Breast epithelium (tissue), 4 donors: ENCODE results near the gene MALRD1. TPM values are rescaled to one million over a fixed set of nuclear protein-coding genes. Genes with fewer than 3 reads are reported as not detected.

Experiments used
- DNase-seq, 2 donors: peaks; one replicate each; pipeline ENCODE4 v3.0.0-alpha.2; 2019; ENCODE audit warnings: low spot score in 2 of 2
- H3K27ac ChIP-seq, 2 donors: fragments of 200-600 bp; sonication (generic) in 1 of 2; one replicate each; pipeline ENCODE4 v1.5.1; 2016 to 2019; ENCODE audit warnings: mild to moderate bottlenecking in 1 of 2
- H3K27me3 ChIP-seq, 2 donors: fragments of 200-600 bp; sonication (generic) in 1 of 2; one replicate each; pipeline versions ENCODE4 v1.5.1 to v1.6.0; 2017 to 2019; ENCODE audit warnings: control low read depth in 1 of 2, mild to moderate bottlenecking in 1 of 2
- H3K36me3 ChIP-seq: fragments of 200-600 bp; one replicate; pipeline ENCODE4 v1.5.1; 2019
- H3K4me1 ChIP-seq, 2 donors: fragments of 200-600 bp; sonication (generic); one replicate each; pipeline ENCODE4 v1.5.1; 2016 to 2019; ENCODE audit warnings: control low read depth in 1 of 2
- H3K4me3 ChIP-seq, 3 donors: fragments of 200-600 bp; sonication (generic); 1 replicate in 2 of 3; 2 replicates in 1 of 3; pipeline ENCODE4 v1.5.1; 2016 to 2019; ENCODE audit warnings: mild to moderate bottlenecking in 3 of 3, moderate library complexity in 2 of 3
- H3K9me3 ChIP-seq, 2 donors: fragments of 200-600 bp; sonication (generic) in 1 of 2; one replicate each; pipeline ENCODE4 v1.5.1; 2016 to 2019; ENCODE audit warnings: control low read depth in 1 of 2
- CTCF ChIP-seq, 3 donors: fragments of 450-650 bp; IDR thresholded peaks; one replicate each; pipeline ENCODE4 v1.5.1; 2016 to 2017; ENCODE audit warnings: antibody characterized with exemption in 3 of 3, mild to moderate bottlenecking in 3 of 3, moderate library complexity in 3 of 3
- POLR2A ChIP-seq: fragments of 450-650 bp; IDR thresholded peaks from one replicate; pipeline ENCODE4 v1.6.1; 2016; ENCODE audit warnings: antibody characterized with exemption, mild to moderate bottlenecking, moderate library complexity
- POLR2AphosphoS5 ChIP-seq, 3 donors: sonication (generic); formaldehyde crosslinking; IDR thresholded peaks; one replicate each; pipeline ENCODE4 v1.6.1; 2017; ENCODE audit warnings: antibody characterized with exemption in 3 of 3
- intact Hi-C: fragments of 100-400 bp; cut with DNase I; formaldehyde crosslinking; loops from one replicate; pipeline ENCODE4 v1.15.1; 2023; ENCODE audit warnings: low total_unique reads
- total RNA-seq, 3 donors: library from RNA; depleted of rRNA; stranded (reverse); fragments of >200 nt; gene quantifications; one replicate each; pipeline ENCODE4 v1.1.0, GENCODE V29; 2016

Gene MALRD1
- total RNA-seq, 3 donors from 2014 or later, result 0.96 to 8.6 (median 2.6) TPM

GRCh38 chr10:19154375-19154774 is 105.8 kb downstream of the MALRD1 start:
- no peaks in the 10 kb centered on the region for H3K9me3 ChIP-seq
- TF ChIP-seq POLR2AphosphoS5 (IDR thresholded peaks at IDR 0.05), result no peak
- TF ChIP-seq CTCF (IDR thresholded peaks at IDR 0.05), result no peak
- TF ChIP-seq POLR2A, result no peak
- H3K27me3 ChIP-seq, result no peaks in the 10 kb centered on the region
- no peak overlapping the region for H3K27ac ChIP-seq
- no peaks in the 10 kb centered on the region for H3K36me3 ChIP-seq
- H3K4me1 ChIP-seq, result no peaks in the 10 kb centered on the region
- H3K4me3 ChIP-seq, result no peak overlapping the region
- no peak for DNase-seq
- intact Hi-C loops, result no loop called here

GRCh38 chr10:19158358-19158757 is 109.8 kb downstream of the MALRD1 start:
- intact Hi-C loops, result no loop called here
- H3K4me3 ChIP-seq, result no peak overlapping the region
- H3K36me3 ChIP-seq, result no peaks in the 10 kb centered on the region
- H3K27ac ChIP-seq, result no peak overlapping the region
- no peaks in the 10 kb centered on the region for H3K27me3 ChIP-seq
- H3K9me3 ChIP-seq, result no peaks in the 10 kb centered on the region
- DNase-seq, result no peak
- no peak for TF ChIP-seq CTCF (IDR thresholded peaks at IDR 0.05)
- no peak for TF ChIP-seq POLR2AphosphoS5 (IDR thresholded peaks at IDR 0.05)
- TF ChIP-seq POLR2A, result no peak
- no peaks in the 10 kb centered on the region for H3K4me1 ChIP-seq

- TF ChIP-seq CTCF (IDR thresholded peaks at IDR 0.05), result no peak
- TF ChIP-seq POLR2A, result no peak
- no peaks in the 10 kb centered on the region for H3K27me3 ChIP-seq
- intact Hi-C loops, result no loop called here
- no peaks in the 10 kb centered on the region for H3K9me3 ChIP-seq
- no peak overlapping the region for H3K27ac ChIP-seq
- H3K4me3 ChIP-seq, result no peak overlapping the region
- no peaks in the 10 kb centered on the region for H3K4me1 ChIP-seq
- DNase-seq, result no peak
- H3K36me3 ChIP-seq, result no peaks in the 10 kb centered on the region
Measured at GRCh38 chr10:19158870-19159269, 110.3 kb downstream of the MALRD1 start.

GRCh38 chr10:19164461-19164860 is 115.9 kb downstream of the MALRD1 start:
- DNase-seq, result no peak
- H3K4me3 ChIP-seq, result no peak overlapping the region
- H3K27ac ChIP-seq, result no peak overlapping the region

GRCh38 chr10:19168584-19168983 is 120.0 kb downstream of the MALRD1 start:
- TF ChIP-seq POLR2A (no peak), CTCF (IDR thresholded peaks at IDR 0.05) (no peak), POLR2AphosphoS5 (IDR thresholded peaks at IDR 0.05) (no peak)
- no peaks in the 10 kb centered on the region for H3K9me3 ChIP-seq
- no peak for DNase-seq
- intact Hi-C loops, result no loop called here
- no peaks in the 10 kb centered on the region for H3K36me3 ChIP-seq
- H3K4me3 ChIP-seq, result no peak overlapping the region
- H3K27ac ChIP-seq, result no peak overlapping the region
- H3K27me3 ChIP-seq, result no peaks in the 10 kb centered on the region
- H3K4me1 ChIP-seq, result no peaks in the 10 kb centered on the region

More at GRCh38 chr10:19164461-19164860, 115.9 kb downstream of the MALRD1 start:
- Histone ChIP-seq H3K9me3 (no peaks in the 10 kb centered on the region), H3K4me1 (no peaks in the 10 kb centered on the region), H3K36me3 (no peaks in the 10 kb centered on the region), H3K27me3 (no peaks in the 10 kb centered on the region)
- intact Hi-C loops, result no loop called here
- no peak for TF ChIP-seq POLR2AphosphoS5 (IDR thresholded peaks at IDR 0.05)
- TF ChIP-seq CTCF (IDR thresholded peaks at IDR 0.05), result no peak
- no peak for TF ChIP-seq POLR2A
